Activated CD4-positive, alpha-beta memory T cell treated with anti-CD3 and anti-CD28 coated beads for 36 hours (primary cell): ENCODE measurements around the gene STARD3NL. TPM values are rescaled to one million over a fixed set of nuclear protein-coding genes. Genes with fewer than 3 reads are reported as not detected.

Experiments used
- CTCF ChIA-PET: fragments of 350-600 bp; sonication (Branson Sonifier 250); formaldehyde crosslinking; loops from one replicate; lab custom pipeline; 2021; ENCODE audit warnings: antibody characterized with exemption, inconsistent platforms; lab: Charles Lee
- POLR2A ChIA-PET: fragments of 350-600 bp; sonication (Branson Sonifier 250); formaldehyde crosslinking; loops from one replicate; lab custom pipeline; 2021; ENCODE audit warnings: antibody characterized with exemption; lab: Charles Lee
- DNase-seq: peaks from one replicate; pipeline ENCODE4 v3.0.0-alpha.2; 2020
- H3K27ac Mint-ChIP-seq: one replicate; pipeline ENCODE4 v1.8.0; 2021; ENCODE audit warnings: mixed read lengths
- H3K27me3 Mint-ChIP-seq: one replicate; pipeline ENCODE4 v1.8.0; 2021; ENCODE audit warnings: mixed read lengths
- H3K36me3 Mint-ChIP-seq: one replicate; pipeline ENCODE4 v1.8.0; 2021; ENCODE audit warnings: mixed read lengths
- H3K4me1 Mint-ChIP-seq: one replicate; pipeline ENCODE4 v1.8.0; 2021; ENCODE audit warnings: low read depth, mixed read lengths
- H3K4me3 Mint-ChIP-seq: one replicate; pipeline ENCODE4 v1.8.0; 2021; ENCODE audit warnings: mild to moderate bottlenecking, mixed read lengths
- H3K9me3 Mint-ChIP-seq: one replicate; pipeline ENCODE4 v1.8.0; 2021; ENCODE audit warnings: mixed read lengths
- intact Hi-C: fragments of 100-400 bp; cut with micrococcal nuclease; formaldehyde crosslinking; loops from one replicate; pipeline ENCODE4 v1.15.1; 2023
- total RNA-seq, 2 experiments: library from RNA; stranded (reverse); gene quantifications; one replicate each; pipeline ENCODE4 v1.2.3, GENCODE V29; 2021

Gene STARD3NL
- total RNA-seq, 2 experiments from 2014 or later = 34.4 to 34.7 TPM

DNA sequence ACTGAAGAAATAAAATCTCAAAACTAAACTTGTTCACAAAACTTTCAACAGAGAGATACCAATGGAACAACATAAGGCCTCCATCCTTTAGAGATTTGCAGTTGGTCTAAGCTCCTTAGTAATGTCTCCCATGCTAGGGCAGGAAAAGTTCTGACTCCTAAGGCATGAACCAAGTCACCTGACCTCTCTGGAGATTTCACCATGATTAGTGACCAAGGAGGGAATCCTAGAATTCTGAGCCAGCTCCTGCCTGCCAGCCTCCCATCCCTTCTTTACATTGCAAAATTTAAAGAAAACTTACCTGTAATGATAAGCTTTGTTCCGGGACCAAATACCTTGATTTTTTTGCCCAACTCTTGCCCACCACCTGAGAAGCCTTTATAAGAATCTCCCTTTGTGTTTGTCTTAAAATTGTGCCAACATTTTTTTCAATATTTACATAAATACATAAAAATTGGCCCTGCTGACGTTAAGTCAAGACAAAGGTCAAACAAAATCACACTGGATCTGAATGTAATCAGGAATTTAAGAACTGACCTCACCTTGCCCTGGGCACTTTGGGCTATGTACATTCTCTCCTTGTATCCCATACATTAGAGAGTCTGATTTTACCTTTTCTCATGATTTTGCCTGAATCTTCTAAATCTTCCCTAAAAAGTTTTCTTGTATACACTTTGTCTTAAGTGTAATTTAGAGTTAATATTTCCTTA is 95.4 kb downstream of the STARD3NL start, which contains the start of gene TARP:
Gene TARP (minus strand): TSS at position 351 of the 710 bp plus-strand sequence.
- intact Hi-C loops = no loop called here
- DNase-seq = no peak
- Mint-ChIP-seq H3K36me3 (no peaks in the 10 kb centered on the region), H3K4me1 (no peaks in the 10 kb centered on the region), H3K27ac (peak within 1 kb of the TSS; percentile 18), H3K27me3 (no peaks in the 10 kb centered on the region), H3K4me3 (no peak within 1 kb of the TSS), H3K9me3 (no peaks in the 10 kb centered on the region)
- ChIA-PET POLR2A (no interaction called here), CTCF (no interaction called here)

- H3K4me1 Mint-ChIP-seq = no peaks in the 10 kb centered on the region
- no peaks in the 10 kb centered on the region for H3K9me3 Mint-ChIP-seq
- no peaks in the 10 kb centered on the region for H3K36me3 Mint-ChIP-seq
- CTCF ChIA-PET = no interaction called here
- POLR2A ChIA-PET = no interaction called here
- H3K27ac Mint-ChIP-seq = no peak overlapping the region
- intact Hi-C loops = no loop called here
- H3K4me3 Mint-ChIP-seq = no peak overlapping the region
- no peaks in the 10 kb centered on the region for H3K27me3 Mint-ChIP-seq
- DNase-seq = no peak
Measured at GRCh38 chr7:38274486-38274885, 96.4 kb downstream of the STARD3NL start.

DNA sequence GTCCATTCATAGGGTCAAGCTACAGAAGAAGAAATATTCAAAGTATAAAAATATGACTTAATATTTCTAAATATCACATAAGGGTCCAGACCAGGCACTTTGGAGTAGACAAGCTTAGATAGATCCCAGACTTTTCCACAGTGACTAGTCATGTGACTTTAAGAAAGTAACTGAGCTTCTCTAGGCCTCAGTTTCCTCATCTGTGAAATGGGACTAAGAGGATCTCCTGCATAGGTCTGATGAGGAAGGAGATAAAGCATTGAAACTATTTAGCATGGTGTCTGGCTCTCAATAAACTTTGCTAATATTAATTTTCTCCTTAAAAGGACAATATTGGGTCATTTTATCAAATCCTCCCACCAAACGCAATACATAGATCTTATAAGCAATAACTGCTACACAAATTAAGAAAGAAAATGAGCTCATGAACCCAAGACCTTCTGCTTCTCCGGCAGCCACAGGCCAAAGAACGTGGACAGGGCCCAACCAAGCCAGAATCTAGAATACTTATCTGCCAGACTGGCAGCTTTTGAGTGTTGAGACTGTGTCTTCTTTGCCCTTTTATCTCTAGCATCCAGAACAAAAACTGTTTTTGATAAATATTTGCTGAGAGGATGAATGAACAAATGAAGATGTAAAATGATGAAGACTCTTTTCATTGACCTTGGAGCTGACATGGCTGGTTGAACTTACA is 97.0 kb downstream of the STARD3NL start:
- Mint-ChIP-seq H3K27ac (peak overlapping the region; percentile 45), H3K4me3 (no peak overlapping the region), H3K9me3 (no peaks in the 10 kb centered on the region), H3K4me1 (no peaks in the 10 kb centered on the region), H3K36me3 (no peaks in the 10 kb centered on the region), H3K27me3 (no peaks in the 10 kb centered on the region)
- no peak for DNase-seq
- intact Hi-C loops = no loop called here
- CTCF ChIA-PET = no interaction called here
- POLR2A ChIA-PET = no interaction called here

DNA sequence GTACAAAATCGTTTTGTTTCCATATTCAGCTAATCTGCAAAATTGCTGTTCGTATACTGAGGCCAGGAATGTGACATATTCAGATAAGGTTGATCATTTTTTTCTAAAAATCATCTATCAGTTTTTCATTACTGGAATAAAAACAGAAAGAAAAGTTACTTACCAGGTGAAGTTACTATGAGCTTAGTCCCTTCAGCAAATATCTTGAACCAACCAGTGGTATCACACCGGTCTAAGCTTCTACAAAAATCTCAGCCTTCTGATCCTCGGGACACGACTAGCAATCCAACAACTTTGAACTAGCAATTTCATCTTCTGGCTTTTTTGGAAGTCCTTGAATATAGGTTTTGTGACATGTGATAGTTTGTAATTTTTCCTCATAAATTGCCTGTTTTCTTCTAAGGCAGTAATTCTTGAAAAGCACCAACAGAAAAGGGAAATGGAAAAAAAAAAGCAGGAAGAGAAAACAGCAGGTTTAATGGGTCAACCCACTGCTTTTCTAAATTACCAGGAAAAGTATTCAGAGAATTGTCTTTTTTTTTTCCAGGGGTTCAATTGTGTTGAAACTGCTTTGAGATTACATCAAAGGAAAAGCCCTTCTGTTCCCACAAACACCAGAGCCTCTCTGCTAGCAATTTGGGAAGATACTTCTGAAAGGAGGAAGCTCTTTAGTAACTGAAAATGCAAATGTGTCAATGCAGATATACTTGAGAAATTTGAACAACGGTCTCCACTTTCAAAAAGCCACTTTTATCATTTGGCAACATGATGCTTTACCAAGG is 98.2 kb downstream of the STARD3NL start:
- ChIA-PET POLR2A (no interaction called here), CTCF (interaction anchor here (0.7 kb wide), 1 partner anchor 83 kb away, joined by 3 read pairs; no protein-coding TSS in a partner anchor)
- H3K27me3 Mint-ChIP-seq = no peaks in the 10 kb centered on the region
- peak overlapping the region; percentile 54 for H3K4me3 Mint-ChIP-seq
- no peaks in the 10 kb centered on the region for H3K36me3 Mint-ChIP-seq
- no peak for DNase-seq
- no peaks in the 10 kb centered on the region for H3K9me3 Mint-ChIP-seq
- H3K27ac Mint-ChIP-seq = peak overlapping the region; percentile 8
- no peaks in the 10 kb centered on the region for H3K4me1 Mint-ChIP-seq
- intact Hi-C loops = no loop called here

- H3K4me3 Mint-ChIP-seq = no peak overlapping the region
- CTCF ChIA-PET = no interaction called here
- no peaks in the 10 kb centered on the region for H3K9me3 Mint-ChIP-seq
Measured at GRCh38 chr7:38280000-38280399, 102.0 kb downstream of the STARD3NL start.

More at GRCh38 chr7:38280000-38280399, 102.0 kb downstream of the STARD3NL start:
- POLR2A ChIA-PET = no interaction called here
- H3K4me1 Mint-ChIP-seq = no peaks in the 10 kb centered on the region
- no peak for DNase-seq
- H3K36me3 Mint-ChIP-seq = no peaks in the 10 kb centered on the region
- H3K27ac Mint-ChIP-seq = no peak overlapping the region
- intact Hi-C loops = no loop called here
- H3K27me3 Mint-ChIP-seq = no peaks in the 10 kb centered on the region
